ENCODE results near the gene ATXN7. TPM values are rescaled to one million over a fixed set of nuclear protein-coding genes. Genes with fewer than 3 reads are reported as not detected.

Gene ATXN7
- total and polyA plus RNA-seq, 2 of the 13 experiments (the other 11 are each of a cell fraction or from before 2014, with no cell fraction given) = 13.8 to 20.0 TPM

GRCh38 chr3:63911873-63912767, 48.5 kb downstream of the ATXN7 start, which contains the start of gene SCAANT1 (continued):
- TF ChIP-seq ZNF784 (CRISPR knock-in tag; IDR thresholded peaks at IDR 0.05; ENCODE audit: borderline replicate concordance) (peak; percentile 78; the same call in 1 of the 2 replicates), REXO4 (CRISPR knock-in tag; IDR thresholded peaks at IDR 0.05; ENCODE audit: borderline replicate concordance) (no peak), JARID2 (CRISPR knock-in tag; IDR thresholded peaks at IDR 0.05; ENCODE audit: insufficient replicate concordance) (no peak), ZBTB20 (CRISPR knock-in tag; IDR thresholded peaks at IDR 0.05; ENCODE audit: borderline replicate concordance, low read depth) (peak; percentile 28; the same call in 1 of the 2 replicates), RELA (CRISPR knock-in tag; IDR thresholded peaks at IDR 0.05) (no peak), ZNF543 (CRISPR knock-in tag; IDR thresholded peaks at IDR 0.05) (peak; percentile 94; the same call in 1 of the 2 replicates), XBP1 (CRISPR knock-in tag; IDR thresholded peaks at IDR 0.05) (no peak), PRMT3 (CRISPR knock-in tag; IDR thresholded peaks at IDR 0.05; ENCODE audit: borderline replicate concordance, low read depth) (no peak), ZMAT3 (CRISPR knock-in tag; conservative IDR thresholded peaks at IDR 0.05) (no peak; the same call in 1 of the 2 replicates), ZNF605 (CRISPR knock-in tag; IDR thresholded peaks at IDR 0.05) (0 out of 2 replicates have a peak, but pooled peaks have one; percentile 17), ZNF724P (CRISPR knock-in tag; IDR thresholded peaks at IDR 0.05; ENCODE audit: borderline replicate concordance) (peak; percentile 48; the same call in 1 of the 2 replicates), ZNF777 (CRISPR knock-in tag; IDR thresholded peaks at IDR 0.05) (peak; percentile 90), ZNF326 (CRISPR knock-in tag; IDR thresholded peaks at IDR 0.05; ENCODE audit: borderline replicate concordance) (no peak), ZNF607 (CRISPR knock-in tag; IDR thresholded peaks at IDR 0.05; ENCODE audit: borderline replicate concordance) (0 out of 2 replicates have a peak, but pooled peaks have one; percentile 62), RARG (CRISPR knock-in tag; IDR thresholded peaks at IDR 0.05; ENCODE audit: low read depth) (no peak), ZNF136 (CRISPR knock-in tag; IDR thresholded peaks at IDR 0.05; ENCODE audit: low read depth) (no peak), NPAS2 (CRISPR knock-in tag; IDR thresholded peaks at IDR 0.05; ENCODE audit: borderline replicate concordance) (no peak), KDM5B (CRISPR knock-in tag; IDR thresholded peaks at IDR 0.05; ENCODE audit: borderline replicate concordance) (peak; percentile 54; the same call in 1 of the 2 replicates), ZNF451 (CRISPR knock-in tag; IDR thresholded peaks at IDR 0.05) (peak; percentile 32; the same call in 1 of the 2 replicates), HMGA1 (CRISPR knock-in tag; conservative IDR thresholded peaks at IDR 0.05) (no peak), ZNF589 (CRISPR knock-in tag; conservative IDR thresholded peaks at IDR 0.05) (no peak), TBX2 (CRISPR knock-in tag; IDR thresholded peaks at IDR 0.05; ENCODE audit: borderline replicate concordance) (peak; percentile 70), JUND (CRISPR knock-in tag; IDR thresholded peaks at IDR 0.05) (no peak), ZNF883 (CRISPR knock-in tag; IDR thresholded peaks at IDR 0.05; ENCODE audit: not compliant biosample characterization) (peak; percentile 25), ZNF597 (CRISPR knock-in tag; IDR thresholded peaks at IDR 0.05) (no peak), PHF21A (CRISPR knock-in tag; IDR thresholded peaks at IDR 0.05) (0 out of 2 replicates have a peak, but pooled peaks have one; percentile 44), ZNF841 (CRISPR knock-in tag; IDR thresholded peaks at IDR 0.05; ENCODE audit: borderline replicate concordance) (0 out of 2 replicates have a peak, but pooled peaks have one; percentile 56), EEA1 (CRISPR knock-in tag; IDR thresholded peaks at IDR 0.05; ENCODE audit: borderline replicate concordance) (no peak), MBNL3 (CRISPR knock-in tag; conservative IDR thresholded peaks at IDR 0.05) (no peak)

Measured in HepG2 (cell line).